Measurements from ENCODE around the gene TTI1. TPM values are rescaled to one million over a fixed set of nuclear protein-coding genes. Genes with fewer than 3 reads are reported as not detected.

TTI1 gene
- total RNA-seq, 1 experiment from 2014 or later: 37.4 TPM

- WGBS (ENCODE audit: extremely low coverage, insufficient read length, low lambda C conversion rate): no CpG with 5 or more reads among the region's 12 CpGs
- H3K79me1 ChIP-seq (ENCODE audit: insufficient read depth, low read depth, low read length, poor library complexity, severe bottlenecking): no peaks in the 10 kb centered on the region
- Mint-ChIP-seq H3K27me3 (ENCODE audit: low read depth) (no peaks in the 10 kb centered on the region), H3K4me1 (peaks cover 2 to 11% of the 10 kb centered on the region in 2 experiments), H3K9me3 (no peaks in the 10 kb centered on the region), H3K4me3 (no peak overlapping the region), H3K36me3 (ENCODE audit: insufficient read depth in 1 of 3, low read depth in 3 of 3) (peaks cover 9 to 42% (median 36%) of the 10 kb centered on the region in 3 experiments; a peak in 6 of 7 replicates), H3K27ac (0 out of 7 replicates have a peak overlapping the region, but pooled peaks of 1 of the 3 experiments have one; percentile 30)
- H3K27ac ChIP-seq (ENCODE audit: insufficient read length, low read depth, low read length): no peak overlapping the region
- H3K9me3 ChIP-seq (ENCODE audit: control insufficient read depth, low read depth, low read length): no peaks in the 10 kb centered on the region
- H3K9ac ChIP-seq (ENCODE audit: extremely low read depth, insufficient read length, low read length): no peak overlapping the region
- no peak overlapping the region for H3T11ph ChIP-seq (ENCODE audit: low read length)
- no peaks in the 10 kb centered on the region for H4K20me1 ChIP-seq (ENCODE audit: control insufficient read depth, insufficient read depth, insufficient read length)
- no peak overlapping the region for H2BK15ac ChIP-seq (ENCODE audit: low read depth, low read length)
- H2AFZ ChIP-seq (ENCODE audit: low read length): no peak overlapping the region
- no peak overlapping the region for H3K4me2 ChIP-seq (ENCODE audit: insufficient read depth, insufficient read length, low read length)
- no peak overlapping the region for H3K23ac ChIP-seq (ENCODE audit: insufficient read length, low read depth, low read length)
- H2AK5ac ChIP-seq (ENCODE audit: insufficient read length, low read length): no peak overlapping the region
- no peak overlapping the region for H3K18ac ChIP-seq (ENCODE audit: insufficient read length, low read depth, low read length)
- no peaks in the 10 kb centered on the region for H3K79me2 ChIP-seq (ENCODE audit: insufficient read depth, low read length)
- no peak overlapping the region for H2BK20ac ChIP-seq (ENCODE audit: low read depth, low read length, poor library complexity, severe bottlenecking)
- H3K56ac ChIP-seq (ENCODE audit: insufficient read length, low read depth, low read length): no peak overlapping the region
- no peak overlapping the region for H4K91ac ChIP-seq (ENCODE audit: insufficient read length, low read depth, low read length)
- no peak overlapping the region for H3K14ac ChIP-seq (ENCODE audit: insufficient read depth, low read length)
- H2BK12ac ChIP-seq (ENCODE audit: insufficient read length, low read depth, low read length): no peak overlapping the region
- H3K23me2 ChIP-seq (ENCODE audit: insufficient read length, low read depth, low read length, poor library complexity, severe bottlenecking): no peaks in the 10 kb centered on the region
- no peaks in the 10 kb centered on the region for H3K27me3 ChIP-seq (ENCODE audit: insufficient read depth, low read length)
- TF ChIP-seq, protein P1, sequence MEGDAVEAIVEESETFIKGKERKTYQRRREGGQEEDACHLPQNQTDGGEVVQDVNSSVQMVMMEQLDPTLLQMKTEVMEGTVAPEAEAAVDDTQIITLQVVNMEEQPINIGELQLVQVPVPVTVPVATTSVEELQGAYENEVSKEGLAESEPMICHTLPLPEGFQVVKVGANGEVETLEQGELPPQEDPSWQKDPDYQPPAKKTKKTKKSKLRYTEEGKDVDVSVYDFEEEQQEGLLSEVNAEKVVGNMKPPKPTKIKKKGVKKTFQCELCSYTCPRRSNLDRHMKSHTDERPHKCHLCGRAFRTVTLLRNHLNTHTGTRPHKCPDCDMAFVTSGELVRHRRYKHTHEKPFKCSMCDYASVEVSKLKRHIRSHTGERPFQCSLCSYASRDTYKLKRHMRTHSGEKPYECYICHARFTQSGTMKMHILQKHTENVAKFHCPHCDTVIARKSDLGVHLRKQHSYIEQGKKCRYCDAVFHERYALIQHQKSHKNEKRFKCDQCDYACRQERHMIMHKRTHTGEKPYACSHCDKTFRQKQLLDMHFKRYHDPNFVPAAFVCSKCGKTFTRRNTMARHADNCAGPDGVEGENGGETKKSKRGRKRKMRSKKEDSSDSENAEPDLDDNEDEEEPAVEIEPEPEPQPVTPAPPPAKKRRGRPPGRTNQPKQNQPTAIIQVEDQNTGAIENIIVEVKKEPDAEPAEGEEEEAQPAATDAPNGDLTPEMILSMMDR (conservative IDR thresholded peaks at IDR 0.05): no peak
- H3K4ac ChIP-seq (ENCODE audit: low read depth, low read length): no peak overlapping the region
- H4K5ac ChIP-seq (ENCODE audit: insufficient read length, low read depth, low read length): no peak overlapping the region
- H4K8ac ChIP-seq (replicated peaks; ENCODE audit: insufficient read length, low read depth, low read length): no peak overlapping the region
- no peaks in the 10 kb centered on the region for H3K4me1 ChIP-seq (ENCODE audit: insufficient read depth, low read length)
- no peak overlapping the region for H2BK120ac ChIP-seq (ENCODE audit: low read depth, low read length, poor library complexity, severe bottlenecking)
- DNase-seq: no peak
- H2BK5ac ChIP-seq (ENCODE audit: insufficient read length, low read length): no peak overlapping the region
These were observed 45.5 kb downstream of the TTI1 start for GRCh38 chr20:37987602-37988290.

Measured in H9 (cell line).